CD4-positive, alpha-beta T cell treated with Interleukin-15 for 4 hours (primary cell): ENCODE measurements around the gene IL7R.
"Not testable (repeated sequence)": the region's sequence is repeated elsewhere in the genome, so short reads cannot be mapped to it uniquely, and the experiment has no call there.

Source experiments
- DNase-seq: peaks from one replicate; pipeline ENCODE4 v3.0.0-alpha.2; 2020; ENCODE audit warnings: low spot score

Gene IL7R

DNA sequence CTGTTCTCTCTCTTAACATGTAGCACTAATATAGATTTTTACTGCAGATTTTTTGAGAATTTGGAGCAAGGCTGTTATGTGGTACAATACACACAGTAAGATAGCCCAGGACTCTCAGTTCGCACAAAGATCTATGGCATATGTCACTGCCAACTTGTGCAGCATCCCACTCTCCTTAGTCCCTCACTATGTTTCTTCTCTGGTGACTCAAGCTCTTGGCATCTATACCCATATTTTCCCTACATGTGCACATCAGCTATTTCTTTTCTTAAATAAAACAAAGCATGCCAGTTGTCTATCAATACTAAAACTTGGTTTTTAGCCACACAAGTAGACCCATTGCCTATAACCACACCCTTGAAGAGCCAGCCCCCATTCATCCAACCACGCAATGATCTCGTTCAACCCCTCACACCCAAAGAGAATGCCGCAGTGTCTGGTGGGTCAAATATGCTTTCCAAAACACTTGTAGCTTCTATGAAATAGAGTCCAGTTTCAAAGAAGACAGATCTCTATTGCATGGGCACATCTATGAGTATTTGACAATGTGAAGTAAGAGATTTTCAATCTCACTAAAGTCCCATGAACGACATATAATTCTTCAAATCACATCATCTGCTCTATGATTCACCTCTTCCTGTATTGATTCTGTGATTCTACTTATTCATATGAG, 18.2 kb upstream of the IL7R start:
- DNase-seq = no peak

DNA sequence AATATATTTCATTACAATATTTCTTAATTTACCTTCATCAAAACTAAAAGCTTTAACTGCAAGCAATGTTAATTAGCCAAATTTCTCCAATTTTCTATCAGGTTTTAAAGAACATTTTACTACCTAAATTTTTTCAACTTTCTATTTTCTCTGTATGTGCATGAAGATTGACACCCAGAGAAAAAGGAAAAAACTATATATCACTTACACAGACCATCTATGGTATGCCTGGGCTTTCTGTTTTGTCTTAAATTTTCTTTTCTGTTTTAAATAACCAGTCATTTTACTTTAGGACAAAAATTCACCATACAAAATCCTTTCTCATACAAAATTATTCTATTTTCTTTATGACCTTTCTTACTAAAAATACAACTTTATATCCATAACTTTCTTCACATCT, 13.8 kb upstream of the IL7R start:
- DNase-seq = no peak

DNA sequence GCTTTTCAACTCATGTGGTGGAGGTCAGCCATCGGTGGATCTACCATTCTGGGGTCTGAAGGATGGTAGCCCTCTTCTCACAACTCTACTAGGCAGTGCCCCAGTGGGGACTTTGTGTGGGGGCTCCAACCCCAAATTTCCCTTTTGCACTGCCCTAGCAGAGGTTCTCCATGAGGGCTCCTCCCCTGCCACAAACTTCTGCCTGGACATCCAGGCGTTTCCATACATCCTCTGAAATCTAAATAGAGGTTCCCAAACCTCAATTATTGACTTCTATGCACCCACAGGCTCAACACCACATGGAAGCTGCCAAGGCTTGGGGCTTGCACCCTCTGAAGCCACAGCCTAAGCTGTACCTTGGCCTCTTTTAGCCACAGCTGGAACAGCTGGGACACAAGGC, 11.2 kb upstream of the IL7R start:
- not testable (repeated sequence) for DNase-seq

DNA sequence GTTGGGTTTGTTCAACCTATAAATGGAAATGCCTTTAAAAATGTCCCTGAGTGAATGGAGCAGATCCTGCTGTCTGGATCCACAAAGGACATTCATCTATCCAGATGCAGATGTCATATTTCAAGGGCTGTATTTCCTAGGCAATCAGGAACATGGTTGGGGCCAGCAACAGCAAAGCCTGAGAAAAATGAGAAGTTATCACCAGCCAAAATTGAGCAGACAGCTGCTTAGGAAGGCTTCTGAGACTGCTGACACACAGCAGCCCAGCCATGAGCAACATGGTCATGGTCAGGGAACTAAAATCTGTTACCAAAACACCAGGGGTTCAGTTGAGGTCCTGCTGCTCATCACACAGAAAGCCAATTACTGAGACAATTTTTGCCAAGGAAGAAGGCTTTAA, 9.2 kb upstream of the IL7R start:
- DNase-seq = no peak

DNA sequence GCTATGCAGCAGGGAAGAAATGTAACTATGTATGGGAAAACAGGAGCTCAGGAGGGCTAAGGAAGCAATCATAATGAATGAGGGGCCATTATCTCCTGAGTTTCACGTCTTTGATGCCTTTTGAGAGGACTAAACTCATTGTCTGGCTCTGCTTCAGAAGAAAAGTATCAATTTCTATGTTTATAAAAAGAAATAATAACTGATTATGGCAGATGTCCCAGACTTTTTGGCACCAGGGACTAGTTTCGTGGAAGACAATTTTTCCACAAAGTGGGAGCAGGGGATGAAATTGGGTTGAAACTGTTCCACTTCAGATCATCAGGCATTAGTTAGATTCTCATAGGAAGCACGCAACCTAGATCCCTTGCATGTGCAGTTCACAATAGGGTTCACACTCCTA, 8.7 kb upstream of the IL7R start:
- no peak for DNase-seq

DNA sequence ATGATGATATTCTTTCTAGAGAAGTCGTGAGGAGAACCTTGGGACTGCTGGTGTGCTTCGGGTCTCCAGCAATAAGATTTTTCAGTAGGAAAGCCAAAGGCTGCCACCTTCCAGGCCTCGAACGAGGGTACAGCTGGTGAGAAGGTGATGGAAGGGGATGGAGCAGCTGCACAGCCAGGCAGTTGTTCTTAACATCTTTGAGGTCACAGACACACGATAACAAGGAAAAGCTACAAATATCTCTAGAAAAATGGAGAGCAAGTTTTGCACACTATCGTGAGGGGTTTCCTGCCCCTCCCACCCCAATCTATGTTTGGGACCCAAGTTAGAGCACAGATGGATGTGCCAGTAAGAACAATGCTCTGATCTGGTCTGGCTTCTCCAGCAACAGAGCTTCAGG, 6.8 kb upstream of the IL7R start:
- no peak for DNase-seq

DNA sequence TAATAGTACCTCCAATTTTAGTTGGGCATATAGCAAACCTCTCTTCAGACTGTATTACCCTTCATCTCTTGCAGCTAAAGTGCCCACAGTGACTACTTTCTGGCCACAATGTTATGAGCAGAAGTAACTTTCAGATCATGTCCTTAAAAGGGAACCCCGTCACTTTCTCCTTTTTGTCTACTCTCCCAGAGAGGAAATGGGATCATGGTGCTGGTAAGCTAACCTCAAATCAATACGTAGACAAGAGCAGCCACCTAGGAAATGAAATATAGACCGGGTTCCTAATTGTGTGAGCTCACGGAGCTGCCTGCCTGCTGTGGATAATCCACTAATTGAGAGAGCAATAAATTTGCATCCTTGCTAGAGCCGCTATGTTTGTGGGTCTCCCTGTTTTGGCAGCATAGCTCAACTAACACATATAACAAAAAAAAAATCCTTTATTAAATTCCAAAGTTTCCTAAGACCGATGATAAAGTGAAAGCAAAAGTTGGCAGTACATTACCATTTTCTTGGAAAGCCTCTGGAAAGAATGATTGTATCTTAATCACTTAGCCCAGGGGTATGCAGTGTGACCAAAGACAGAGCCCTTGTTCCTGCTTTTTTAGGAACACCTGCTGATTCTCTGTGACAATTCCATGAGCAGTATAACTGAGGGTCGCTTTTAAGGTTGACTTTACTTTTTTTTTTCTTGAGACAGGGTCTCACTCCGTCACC, 5.6 kb upstream of the IL7R start:
- DNase-seq = no peak

DNA sequence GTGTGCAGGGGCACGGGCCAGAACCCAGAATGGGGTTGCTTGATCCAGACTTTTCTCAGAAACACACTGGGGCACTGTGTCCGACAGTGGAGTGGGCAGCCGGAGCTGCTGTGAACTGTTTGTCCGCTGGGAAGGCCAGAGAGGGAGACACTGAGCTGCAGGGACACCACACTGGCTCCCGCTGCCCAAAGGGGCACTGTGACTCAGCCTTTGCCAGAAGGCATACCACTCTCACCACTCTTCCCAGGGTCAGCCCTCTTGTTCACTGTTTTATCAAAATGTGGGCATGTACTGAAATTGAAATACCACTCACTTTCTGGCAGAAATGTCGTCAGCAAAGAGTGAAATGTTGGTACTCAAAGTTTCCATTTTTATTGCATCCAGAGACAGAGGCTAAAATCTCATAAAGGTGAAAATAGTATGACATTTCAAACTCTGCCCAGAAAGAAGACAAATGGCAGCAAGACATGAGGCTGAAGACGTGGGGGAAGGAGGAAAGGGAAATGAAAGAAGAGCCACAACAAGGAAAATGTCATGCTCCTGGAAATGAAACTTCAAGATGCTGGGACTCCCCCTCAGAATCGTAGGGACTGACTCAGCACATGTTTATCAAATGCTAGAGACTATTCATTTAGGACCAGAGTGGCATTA, 4.5 kb upstream of the IL7R start:
- peak; percentile 79 for DNase-seq

DNA sequence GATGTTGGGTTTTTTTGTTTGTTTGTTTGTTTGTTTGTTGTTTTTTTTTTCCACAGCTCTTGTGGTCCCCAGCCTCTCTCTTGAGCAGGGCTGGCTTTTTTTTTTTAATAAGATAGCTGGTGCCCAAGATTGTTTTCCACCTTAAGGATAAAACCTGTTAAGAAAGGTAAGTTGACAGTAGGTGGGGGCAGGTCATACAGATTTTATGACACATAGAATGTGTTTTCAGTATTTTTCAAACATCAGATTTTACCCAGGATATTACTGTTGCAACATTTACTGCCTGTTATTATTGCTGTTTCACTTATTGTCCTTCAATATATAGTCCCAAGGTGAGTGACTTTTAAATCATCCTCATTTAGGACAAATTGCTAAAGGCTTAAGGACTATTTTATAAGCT, 3.9 kb upstream of the IL7R start:
- no peak for DNase-seq

DNA sequence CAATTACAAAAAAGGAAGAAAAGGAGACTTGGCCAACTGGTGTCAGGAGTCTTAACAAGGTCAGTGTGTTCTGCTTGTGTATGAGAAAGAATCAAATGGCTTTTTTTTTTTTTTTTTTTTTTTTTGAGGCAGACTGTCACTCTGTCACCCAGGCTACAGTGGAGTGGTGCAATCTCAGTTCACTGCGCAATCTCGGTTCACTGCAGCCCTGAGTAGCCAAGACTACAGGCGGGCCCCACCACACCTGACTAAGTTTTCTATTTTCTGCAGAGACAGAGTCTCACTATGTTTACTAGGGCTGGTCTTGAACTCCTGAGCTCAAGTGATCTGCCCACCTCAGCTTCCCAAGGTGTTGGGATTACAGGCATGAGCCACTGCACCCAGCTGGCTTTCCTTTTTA, 3.1 kb upstream of the IL7R start:
- peak; percentile 84 for DNase-seq

DNA sequence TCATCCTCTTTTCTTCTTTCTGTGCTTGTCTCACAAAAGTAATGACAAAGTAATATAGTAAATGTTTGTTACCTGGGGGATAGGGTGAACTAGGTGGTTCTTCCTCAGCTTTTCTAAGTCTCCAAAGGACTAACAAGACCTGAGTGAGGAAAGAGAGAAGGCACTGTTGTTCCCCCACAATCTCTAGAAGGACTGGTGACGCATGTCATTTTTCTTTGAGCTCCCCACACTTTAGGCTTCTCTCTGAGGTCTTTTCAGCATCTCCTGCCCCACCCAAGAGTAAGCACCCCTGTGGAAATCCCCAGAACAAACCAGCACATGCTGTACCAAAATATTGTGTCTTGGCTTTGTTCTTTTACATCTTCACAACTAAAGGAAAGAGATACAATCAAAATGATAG, 2.4 kb upstream of the IL7R start:
- peak; percentile 94 for DNase-seq

DNA sequence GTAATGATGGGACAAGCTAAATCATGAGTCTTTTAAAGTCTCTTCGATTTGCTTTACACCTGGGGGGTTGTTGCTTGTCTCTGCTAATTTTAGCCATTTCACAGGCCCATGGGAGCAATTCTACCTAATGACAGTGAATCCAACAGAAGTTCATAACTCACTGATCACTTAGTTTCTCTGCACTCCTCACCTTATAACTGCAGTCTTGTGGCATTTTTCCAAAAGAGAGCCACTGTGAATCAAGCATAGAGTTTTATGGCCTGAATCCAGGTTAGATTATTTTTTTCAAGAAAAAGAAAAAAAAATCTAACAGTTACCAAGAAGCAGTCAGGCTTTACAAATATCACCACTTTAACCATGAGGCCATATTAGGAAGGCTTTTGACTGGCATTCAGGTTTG, 1.5 kb upstream of the IL7R start:
- DNase-seq = peak; percentile 69

DNA sequence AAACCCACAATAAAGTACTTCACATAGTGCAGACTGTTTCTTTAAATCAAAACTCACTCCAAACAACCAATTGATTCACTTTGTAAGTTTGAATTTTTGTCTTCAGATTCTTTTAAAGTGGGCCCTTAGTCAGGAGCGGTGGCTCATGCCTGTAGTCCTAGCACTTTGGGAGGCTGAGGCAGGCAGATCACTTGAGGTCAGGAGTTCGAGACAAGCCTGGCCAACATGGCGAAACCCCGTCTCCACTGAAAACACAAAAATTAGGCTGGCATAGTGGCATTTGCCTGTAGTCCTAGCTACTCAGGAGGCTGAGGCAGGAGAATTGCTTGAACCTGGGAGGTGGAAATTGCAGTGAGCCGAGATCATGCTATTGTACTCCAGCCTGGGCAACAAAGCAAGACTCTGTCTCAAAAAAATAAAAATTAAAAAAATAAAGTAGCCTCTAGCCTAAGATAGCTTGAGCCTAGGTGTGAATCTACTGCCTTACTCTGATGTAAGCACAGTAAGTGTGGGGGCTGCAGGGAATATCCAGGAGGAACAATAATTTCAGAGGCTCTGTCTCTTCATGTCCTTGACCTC, 416 bp upstream of the IL7R start:
- DNase-seq = not testable (repeated sequence)

DNA sequence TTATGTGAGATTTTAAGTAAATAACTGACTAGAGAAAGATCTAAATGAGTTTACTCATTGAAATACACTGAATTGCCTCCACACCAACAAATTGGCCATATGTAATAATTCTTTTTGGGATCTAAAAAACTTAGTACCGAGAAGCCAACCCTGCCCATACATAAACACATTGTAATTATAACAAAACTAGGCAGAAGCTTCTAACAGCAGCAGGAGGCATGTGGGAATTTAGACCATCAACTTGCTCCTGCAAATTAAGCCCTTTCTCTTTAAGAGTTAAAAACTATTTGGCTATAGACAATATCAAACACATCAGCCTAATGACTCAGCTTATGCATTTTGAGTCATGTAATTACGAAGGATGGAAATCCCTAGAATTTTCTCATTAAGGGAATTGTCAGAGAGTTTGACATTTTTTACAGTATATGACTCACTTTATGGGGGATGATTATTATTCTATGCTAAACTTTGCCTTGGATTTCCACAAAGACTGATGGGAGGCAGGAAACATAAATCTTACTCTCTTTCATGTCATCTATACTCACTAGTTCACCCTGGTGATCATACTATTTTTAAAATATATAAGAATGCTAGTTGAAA, 1.0 kb downstream of the IL7R start:
- DNase-seq = peak; percentile 79

DNA sequence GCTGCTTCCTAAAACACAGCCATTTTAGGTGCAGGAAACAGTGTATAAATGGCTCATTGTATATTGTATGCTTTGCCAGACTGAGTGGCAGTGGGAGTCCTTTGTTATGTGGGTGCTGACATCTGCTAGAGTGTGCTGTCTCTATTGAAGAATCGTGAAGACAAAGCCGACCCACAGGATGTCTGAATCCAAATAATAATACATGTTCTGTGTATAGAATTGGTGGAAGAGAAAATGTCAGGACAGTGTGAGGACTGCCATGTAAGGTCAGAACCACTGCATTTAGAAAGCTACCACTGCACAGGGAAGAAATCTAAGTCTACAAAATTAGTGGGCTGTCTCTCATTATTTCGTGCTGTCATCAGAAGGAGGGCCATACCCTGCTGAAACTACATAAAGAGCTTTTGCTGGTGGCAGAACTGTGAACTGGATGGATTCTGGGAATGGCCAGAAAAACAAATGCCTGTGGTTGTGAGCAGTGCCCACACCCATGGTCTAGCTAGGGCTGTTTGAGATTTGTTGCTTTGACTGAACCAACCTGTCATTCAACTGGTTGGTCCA, 2.5 kb downstream of the IL7R start:
- DNase-seq = peak; percentile 80

DNA sequence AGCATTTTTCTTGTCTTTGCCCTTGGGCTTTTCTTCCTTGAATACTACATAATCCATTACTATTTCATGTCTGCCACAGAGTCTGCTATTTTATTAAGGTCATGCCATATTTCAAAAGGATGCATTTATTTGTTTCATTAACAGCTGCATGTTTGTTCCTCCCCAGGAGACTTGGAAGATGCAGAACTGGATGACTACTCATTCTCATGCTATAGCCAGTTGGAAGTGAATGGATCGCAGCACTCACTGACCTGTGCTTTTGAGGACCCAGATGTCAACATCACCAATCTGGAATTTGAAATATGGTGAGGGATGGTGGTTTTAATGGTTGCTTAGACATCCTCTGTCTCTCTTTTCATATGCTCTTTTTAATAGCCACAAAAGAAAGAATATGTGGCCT, 4.0 kb downstream of the IL7R start:
- no peak for DNase-seq

DNA sequence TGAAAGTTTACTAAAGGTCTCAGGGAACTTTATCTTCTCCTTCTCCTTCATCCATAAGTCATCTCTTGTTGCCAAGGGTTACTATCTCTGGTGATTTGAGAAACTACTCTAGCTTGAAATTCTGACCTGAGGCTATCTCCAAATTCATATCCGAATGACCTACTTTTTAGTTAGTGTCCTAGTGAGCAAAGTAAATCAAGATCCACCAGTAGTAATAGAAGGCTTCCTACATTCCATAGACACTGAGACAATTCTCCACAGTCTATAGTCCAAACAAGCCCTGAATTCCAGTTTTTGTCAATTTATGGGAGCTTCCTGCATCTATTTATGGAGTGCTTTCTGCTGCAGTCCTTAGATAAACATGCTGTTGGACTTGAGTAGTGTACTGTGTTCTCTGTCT, 5.0 kb downstream of the IL7R start:
- no peak for DNase-seq

DNA sequence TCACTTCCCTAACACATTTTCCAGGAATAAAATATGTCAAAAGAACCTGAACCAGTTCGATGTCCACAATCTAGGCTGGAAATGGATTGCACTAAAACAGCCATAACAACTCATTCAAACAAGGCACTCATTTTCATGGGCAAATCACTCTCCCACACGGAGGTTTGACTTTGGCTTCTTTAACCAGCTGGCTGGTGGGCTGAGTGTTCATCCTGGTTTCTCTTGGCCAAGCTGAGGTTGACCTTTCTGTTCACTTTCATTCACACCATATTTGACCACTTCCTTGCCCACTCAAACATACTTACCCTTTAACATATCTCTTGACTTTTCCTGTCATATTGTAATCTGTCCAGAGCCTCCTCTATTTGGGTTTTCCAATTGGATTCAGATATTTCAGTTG, 5.4 kb downstream of the IL7R start:
- no peak for DNase-seq

DNA sequence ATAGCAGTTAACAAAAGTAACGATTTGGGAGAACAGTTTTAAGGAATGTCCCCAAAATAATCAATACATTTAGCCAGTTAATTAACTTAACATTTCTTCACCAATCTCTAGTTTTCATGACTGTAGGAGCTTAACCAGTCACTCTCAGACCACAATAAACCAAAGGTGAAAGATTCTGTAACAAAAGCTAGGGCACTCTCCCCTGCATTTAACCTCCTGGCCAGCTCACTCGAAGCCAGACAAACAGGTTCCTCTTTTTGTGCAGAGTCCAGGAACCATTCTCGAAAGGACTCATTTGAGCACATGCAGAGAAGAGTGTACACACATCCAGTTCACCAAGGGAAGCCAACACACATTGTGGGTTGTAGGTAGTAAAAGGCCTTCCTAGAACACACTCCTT, 6.5 kb downstream of the IL7R start:
- DNase-seq = no peak

DNA sequence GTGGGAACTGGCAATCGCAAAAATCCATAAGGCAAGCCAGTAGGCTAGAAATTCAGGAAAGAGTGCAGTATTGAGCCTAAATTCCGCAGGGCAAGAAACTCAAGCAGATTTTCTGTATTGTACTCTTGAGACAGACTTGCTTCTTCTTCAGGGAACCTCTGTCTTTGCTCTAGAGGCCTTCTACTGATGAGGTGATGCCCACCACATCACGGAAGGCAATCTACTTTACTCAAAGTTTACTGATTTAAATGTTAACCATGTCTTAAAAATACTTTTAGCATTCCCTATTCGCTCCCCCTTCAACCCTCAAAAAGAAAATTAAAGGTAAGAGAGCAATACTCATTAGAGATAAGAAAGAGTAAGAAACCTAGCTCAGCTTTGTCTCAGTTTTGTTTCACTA, 11.3 kb downstream of the IL7R start:
- DNase-seq = no peak

DNA sequence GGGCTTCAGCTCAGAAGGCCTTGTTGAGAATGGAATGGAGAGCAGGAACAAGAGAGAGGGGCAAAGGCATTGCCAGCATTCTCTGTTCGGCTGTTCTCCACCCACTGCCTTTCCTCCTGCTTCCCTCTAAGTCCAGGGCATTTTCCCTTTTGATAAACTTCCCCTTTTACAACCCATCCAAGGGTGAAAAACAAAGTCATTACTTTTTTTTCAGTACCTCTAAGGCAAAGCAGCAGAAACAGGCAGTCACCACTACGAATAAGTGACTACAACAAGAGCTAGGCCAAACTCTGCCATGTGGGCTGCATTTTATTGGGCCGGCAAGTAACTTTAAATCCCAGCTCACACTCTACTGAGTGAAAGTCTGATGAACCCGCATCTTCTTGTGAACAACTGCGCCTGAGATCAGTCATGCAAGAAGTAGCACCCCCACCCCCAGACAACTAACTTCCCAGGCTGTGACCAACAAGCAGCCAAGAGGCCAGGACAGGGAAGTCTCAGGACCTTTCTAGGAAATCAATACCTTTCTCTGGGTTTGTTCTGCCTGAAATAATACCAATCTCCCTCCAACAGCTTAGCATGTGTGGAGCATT, 13.1 kb downstream of the IL7R start:
- no peak for DNase-seq

DNA sequence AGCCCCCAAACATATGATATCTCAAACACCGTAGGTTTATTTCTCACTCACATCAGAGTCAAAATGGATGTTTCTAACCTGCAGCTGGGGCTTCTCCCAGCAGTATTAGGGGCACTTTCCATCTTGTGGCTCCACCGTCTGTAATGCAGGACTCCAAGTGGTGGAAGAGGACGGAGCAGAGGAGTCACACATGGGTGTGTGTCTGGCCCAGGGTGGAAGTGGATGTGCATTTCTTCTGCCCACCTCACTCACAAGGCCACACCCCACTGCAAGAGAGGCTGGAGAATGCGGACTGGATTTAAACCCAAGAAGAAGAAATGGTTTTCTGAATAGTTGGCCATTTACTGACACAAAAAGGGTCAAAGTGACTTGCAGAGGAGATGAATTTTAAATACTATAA, 13.9 kb downstream of the IL7R start:
- DNase-seq = no peak
